Stimulated activated CD4-positive, alpha-beta T cell treated with anti-CD3 and anti-CD28 coated beads, Interleukin-4, amount 100 ng/mL, for 48 hours (primary cell): Measurements from ENCODE around the gene CGB2.

Experiments
- DNase-seq, 2 donors: peaks; one replicate each; pipeline ENCODE4 v3.0.0-alpha.2; 2020; ENCODE audit warnings: low read depth in 2 of 2

The CGB2 gene

GRCh38 chr19:49031642-49032301, at the start of gene CGB2:
TSS of gene CGB2 (plus strand) at chr19:49031890. CDS start at chr19:49032096, 206 bp downstream.
- peak; percentile 65 to 79 for DNase-seq

- no peak for DNase-seq
Observed at GRCh38 chr19:48982280-48982679, 49.4 kb upstream of the CGB2 start.

- DNase-seq: no peak
Observed at GRCh38 chr19:48985711-48986110, 46.0 kb upstream of the CGB2 start.

- no peak for DNase-seq
Observed at GRCh38 chr19:48986211-48986610, 45.5 kb upstream of the CGB2 start.

- no peak for DNase-seq
Observed at GRCh38 chr19:48987323-48987722, 44.4 kb upstream of the CGB2 start.

GRCh38 chr19:48988286-48988685, 43.4 kb upstream of the CGB2 start:
- no peak for DNase-seq

- no peak for DNase-seq
Observed at GRCh38 chr19:48988860-48989259, 42.8 kb upstream of the CGB2 start.

GRCh38 chr19:48989701-48990291, 41.9 kb upstream of the CGB2 start:
- DNase-seq: no peak

- DNase-seq: no peak
Observed at GRCh38 chr19:48990400-48990799, 41.3 kb upstream of the CGB2 start.

- no peak for DNase-seq
Observed at GRCh38 chr19:48991011-48991609, 40.6 kb upstream of the CGB2 start.

- no peak for DNase-seq
Observed at GRCh38 chr19:48991873-48992580, 39.7 kb upstream of the CGB2 start.

- no peak for DNase-seq
Observed at GRCh38 chr19:48992581-48993174, 39.0 kb upstream of the CGB2 start.

- peak; percentile 99 for DNase-seq
Observed at GRCh38 chr19:48993175-48994034, 38.3 kb upstream of the CGB2 start, which contains the start of the genes GYS1 and RUVBL2. TSS of gene GYS1 (minus strand) at chr19:48993309. CDS start at chr19:48993112, 197 bp downstream. TSS of gene RUVBL2 (plus strand) at chr19:48993887. CDS start at chr19:48993912, 25 bp downstream.

- DNase-seq: no peak
Observed at GRCh38 chr19:48994035-48994386, 37.7 kb upstream of the CGB2 start.

GRCh38 chr19:48997972-48998371, 33.7 kb upstream of the CGB2 start:
- peak; percentile 56 to 62 for DNase-seq

GRCh38 chr19:48999481-49000325, 32.0 kb upstream of the CGB2 start:
- DNase-seq: peak; percentile 57 to 65

- DNase-seq: no peak
Observed at GRCh38 chr19:49004133-49004532, 27.6 kb upstream of the CGB2 start.

GRCh38 chr19:49004964-49005614, 26.6 kb upstream of the CGB2 start:
- no peak for DNase-seq

- DNase-seq: no peak
Observed at GRCh38 chr19:49006905-49007304, 24.8 kb upstream of the CGB2 start.

- no peak for DNase-seq
Observed at GRCh38 chr19:49009828-49010227, 21.9 kb upstream of the CGB2 start.
